ENCODE results near the gene SCN1B.

The SCN1B gene

GRCh38 chr19:35066691-35067563, 36.7 kb downstream of the SCN1B start (continued):
- TF ChIP-seq HIC1 (tag by site-specific recombination; IDR thresholded peaks at IDR 0.05), result no peak
- no peak; the same call in 1 of the 2 replicates for TF ChIP-seq ZNF664 (tag by site-specific recombination; IDR thresholded peaks at IDR 0.05)
- no peak for TF ChIP-seq ZNF184 (tag by site-specific recombination; IDR thresholded peaks at IDR 0.05)
- TF ChIP-seq, protein P1, sequence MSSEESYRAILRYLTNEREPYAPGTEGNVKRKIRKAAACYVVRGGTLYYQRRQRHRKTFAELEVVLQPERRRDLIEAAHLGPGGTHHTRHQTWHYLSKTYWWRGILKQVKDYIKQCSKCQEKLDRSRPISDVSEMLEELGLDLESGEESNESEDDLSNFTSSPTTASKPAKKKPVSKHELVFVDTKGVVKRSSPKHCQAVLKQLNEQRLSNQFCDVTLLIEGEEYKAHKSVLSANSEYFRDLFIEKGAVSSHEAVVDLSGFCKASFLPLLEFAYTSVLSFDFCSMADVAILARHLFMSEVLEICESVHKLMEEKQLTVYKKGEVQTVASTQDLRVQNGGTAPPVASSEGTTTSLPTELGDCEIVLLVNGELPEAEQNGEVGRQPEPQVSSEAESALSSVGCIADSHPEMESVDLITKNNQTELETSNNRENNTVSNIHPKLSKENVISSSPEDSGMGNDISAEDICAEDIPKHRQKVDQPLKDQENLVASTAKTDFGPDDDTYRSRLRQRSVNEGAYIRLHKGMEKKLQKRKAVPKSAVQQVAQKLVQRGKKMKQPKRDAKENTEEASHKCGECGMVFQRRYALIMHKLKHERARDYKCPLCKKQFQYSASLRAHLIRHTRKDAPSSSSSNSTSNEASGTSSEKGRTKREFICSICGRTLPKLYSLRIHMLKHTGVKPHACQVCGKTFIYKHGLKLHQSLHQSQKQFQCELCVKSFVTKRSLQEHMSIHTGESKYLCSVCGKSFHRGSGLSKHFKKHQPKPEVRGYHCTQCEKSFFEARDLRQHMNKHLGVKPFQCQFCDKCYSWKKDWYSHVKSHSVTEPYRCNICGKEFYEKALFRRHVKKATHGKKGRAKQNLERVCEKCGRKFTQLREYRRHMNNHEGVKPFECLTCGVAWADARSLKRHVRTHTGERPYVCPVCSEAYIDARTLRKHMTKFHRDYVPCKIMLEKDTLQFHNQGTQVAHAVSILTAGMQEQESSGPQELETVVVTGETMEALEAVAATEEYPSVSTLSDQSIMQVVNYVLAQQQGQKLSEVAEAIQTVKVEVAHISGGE (tag by site-specific recombination; conservative IDR thresholded peaks at IDR 0.05; ENCODE audit: low read depth), result 0 out of 2 replicates have a peak, but pooled peaks have one; percentile 10

GRCh38 chr19:35068941-35069634, 38.8 kb downstream of the SCN1B start:
- no peak for TF ChIP-seq ZNF37A (tag by site-specific recombination; IDR thresholded peaks at IDR 0.05)
- no peak for TF ChIP-seq AEBP2 (tag by site-specific recombination; IDR thresholded peaks at IDR 0.05; ENCODE audit: borderline replicate concordance)
- no peak for TF ChIP-seq ZNF701 (tag by site-specific recombination; IDR thresholded peaks at IDR 0.05)
- TF ChIP-seq ZBTB44 (tag by site-specific recombination; IDR thresholded peaks at IDR 0.05), result no peak
- no peak for TF ChIP-seq KLF16 (tag by site-specific recombination; IDR thresholded peaks at IDR 0.05)
- TF ChIP-seq ZFP69B (tag by site-specific recombination; IDR thresholded peaks at IDR 0.05), result no peak
- TF ChIP-seq ZNF341 (tag by site-specific recombination; IDR thresholded peaks at IDR 0.05; ENCODE audit: low read depth), result no peak
- TF ChIP-seq ZNF670 (tag by site-specific recombination; IDR thresholded peaks at IDR 0.05; ENCODE audit: low read depth), result no peak
- no peak for TF ChIP-seq ZNF157 (tag by site-specific recombination; IDR thresholded peaks at IDR 0.05)
- TF ChIP-seq, protein P2, sequence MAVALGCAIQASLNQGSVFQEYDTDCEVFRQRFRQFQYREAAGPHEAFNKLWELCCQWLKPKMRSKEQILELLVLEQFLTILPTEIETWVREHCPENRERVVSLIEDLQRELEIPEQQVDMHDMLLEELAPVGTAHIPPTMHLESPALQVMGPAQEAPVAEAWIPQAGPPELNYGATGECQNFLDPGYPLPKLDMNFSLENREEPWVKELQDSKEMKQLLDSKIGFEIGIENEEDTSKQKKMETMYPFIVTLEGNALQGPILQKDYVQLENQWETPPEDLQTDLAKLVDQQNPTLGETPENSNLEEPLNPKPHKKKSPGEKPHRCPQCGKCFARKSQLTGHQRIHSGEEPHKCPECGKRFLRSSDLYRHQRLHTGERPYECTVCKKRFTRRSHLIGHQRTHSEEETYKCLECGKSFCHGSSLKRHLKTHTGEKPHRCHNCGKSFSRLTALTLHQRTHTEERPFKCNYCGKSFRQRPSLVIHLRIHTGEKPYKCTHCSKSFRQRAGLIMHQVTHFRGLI (tag by site-specific recombination; IDR thresholded peaks at IDR 0.05), result no peak
- no peak for TF ChIP-seq ZNF623 (tag by site-specific recombination; IDR thresholded peaks at IDR 0.05)
- ChIA-PET POLR2A (interaction anchor here (1.7 kb wide), 1 partner anchor 72 kb away, joined by 6 read pairs; no protein-coding TSS in a partner anchor), CTCF (interaction anchor here (0.6 to 5.1 kb wide), 22 partner anchors 10 to 719 kb away, joined by 3 to 108 read pairs (median 14); partner anchors contain the start of genes FXYD1, FXYD7 and LGI4)
- Histone ChIP-seq H3K36me3 (ENCODE audit: control insufficient read depth in 2 of 2, insufficient read depth in 1 of 2, low read length in 2 of 2) (no peaks in the 10 kb centered on the region), H3K9me3 (ENCODE audit: control insufficient read depth, insufficient read depth, low read depth, low read length) (peaks cover 7% of the 10 kb centered on the region), H3K4me3 (ENCODE audit: low read depth, low read length) (no peak overlapping the region), H3K27ac (ENCODE audit: extremely low read depth, low read depth, low read length) (0 out of 2 replicates have a peak overlapping the region, but pooled peaks have one; percentile 44), H3K4me1 (ENCODE audit: control insufficient read depth, insufficient read depth, low read length) (peaks cover 10% of the 10 kb centered on the region)

Measured in HEK293 (cell line).